ENCODE results near the gene FSCN2. TPM values are rescaled to one million over a fixed set of nuclear protein-coding genes. Genes with fewer than 3 reads are reported as not detected.

FSCN2 gene
- total and polyA plus RNA-seq, 2 donors from 2014 or later, result 0.26 to 3.8 TPM

DNA sequence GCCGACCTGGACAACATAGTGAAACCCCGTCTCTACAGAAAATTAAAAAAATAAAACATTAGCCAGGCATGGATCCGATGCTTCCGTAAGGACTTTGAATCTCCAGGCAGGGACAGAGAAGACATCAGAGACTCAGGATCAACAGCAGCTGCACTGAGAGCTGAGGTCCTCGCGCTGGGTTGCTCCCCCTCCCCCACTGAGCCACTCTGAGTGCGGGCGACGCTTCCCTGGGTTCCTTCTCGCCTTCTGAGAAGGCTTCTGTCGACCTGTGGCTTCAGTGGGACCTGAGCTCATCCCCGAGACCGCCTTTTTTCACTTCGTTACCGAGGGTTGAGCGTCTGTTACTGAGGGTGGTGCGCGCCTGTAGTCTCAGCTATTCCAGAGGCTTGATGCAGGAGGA is 36.0 kb upstream of the FSCN2 start:
- no peak overlapping the region for H3K4me3 ChIP-seq (ENCODE audit: low read length in 3 of 3)
- DNase-seq, result no peak
- intact Hi-C loops (cut with DNase I), result no loop called here
- FAIRE-seq, result no peak
- H3K4me1 ChIP-seq (ENCODE audit: control insufficient read depth in 2 of 3, insufficient read depth in 2 of 3, low read depth in 1 of 3, low read length in 3 of 3), result peaks cover 0 to 2% (median 0%) of the 10 kb centered on the region in 3 donors
- TF ChIP-seq, protein P1, sequence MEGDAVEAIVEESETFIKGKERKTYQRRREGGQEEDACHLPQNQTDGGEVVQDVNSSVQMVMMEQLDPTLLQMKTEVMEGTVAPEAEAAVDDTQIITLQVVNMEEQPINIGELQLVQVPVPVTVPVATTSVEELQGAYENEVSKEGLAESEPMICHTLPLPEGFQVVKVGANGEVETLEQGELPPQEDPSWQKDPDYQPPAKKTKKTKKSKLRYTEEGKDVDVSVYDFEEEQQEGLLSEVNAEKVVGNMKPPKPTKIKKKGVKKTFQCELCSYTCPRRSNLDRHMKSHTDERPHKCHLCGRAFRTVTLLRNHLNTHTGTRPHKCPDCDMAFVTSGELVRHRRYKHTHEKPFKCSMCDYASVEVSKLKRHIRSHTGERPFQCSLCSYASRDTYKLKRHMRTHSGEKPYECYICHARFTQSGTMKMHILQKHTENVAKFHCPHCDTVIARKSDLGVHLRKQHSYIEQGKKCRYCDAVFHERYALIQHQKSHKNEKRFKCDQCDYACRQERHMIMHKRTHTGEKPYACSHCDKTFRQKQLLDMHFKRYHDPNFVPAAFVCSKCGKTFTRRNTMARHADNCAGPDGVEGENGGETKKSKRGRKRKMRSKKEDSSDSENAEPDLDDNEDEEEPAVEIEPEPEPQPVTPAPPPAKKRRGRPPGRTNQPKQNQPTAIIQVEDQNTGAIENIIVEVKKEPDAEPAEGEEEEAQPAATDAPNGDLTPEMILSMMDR (IDR thresholded peaks at IDR 0.05; ENCODE audit: borderline replicate concordance, extremely low read depth, insufficient read depth), result no peak
- H3K27me3 ChIP-seq (ENCODE audit: control insufficient read depth, insufficient read depth, low read length), result no peaks in the 10 kb centered on the region
- no peaks in the 10 kb centered on the region for H3K36me3 ChIP-seq (ENCODE audit: control insufficient read depth in 2 of 3, insufficient read depth in 3 of 3, low read length in 3 of 3)
- no peak overlapping the region for H3K27ac ChIP-seq (ENCODE audit: low read depth in 2 of 2, low read length in 2 of 2)
- no peak overlapping the region for H3K9ac ChIP-seq (ENCODE audit: low read length in 3 of 3)
- no peaks in the 10 kb centered on the region for H3K9me3 ChIP-seq (ENCODE audit: control insufficient read depth in 2 of 3, insufficient read depth in 1 of 3, low read length in 3 of 3)

DNA sequence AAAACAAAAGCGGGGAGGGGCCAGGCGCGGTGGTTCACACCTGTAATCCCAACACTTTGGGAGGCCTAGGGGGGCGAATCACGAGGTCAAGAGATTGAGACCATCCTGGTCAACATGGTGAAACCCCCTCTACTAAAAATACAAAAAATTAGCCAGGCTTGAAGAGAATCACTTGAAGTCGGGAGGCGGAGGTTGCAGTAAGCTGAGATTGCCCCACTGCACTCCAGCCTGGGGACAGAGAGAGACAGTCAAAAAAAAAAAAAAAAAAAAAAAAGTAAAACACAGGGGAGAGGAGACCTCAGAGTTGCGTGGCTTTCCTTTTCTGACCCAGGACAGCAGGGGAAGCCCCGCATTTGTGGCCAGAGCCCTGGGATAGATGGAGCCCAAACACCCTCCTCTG is 35.5 kb upstream of the FSCN2 start:
- no peak overlapping the region for H3K27ac ChIP-seq (ENCODE audit: low read depth in 2 of 2, low read length in 2 of 2)
- no peak overlapping the region for H3K9ac ChIP-seq (ENCODE audit: low read length in 3 of 3)
- intact Hi-C loops (cut with DNase I), result no loop called here
- TF ChIP-seq, protein P1 (IDR thresholded peaks at IDR 0.05; ENCODE audit: borderline replicate concordance, extremely low read depth, insufficient read depth), result no peak
- peaks cover 0 to 2% (median 0%) of the 10 kb centered on the region in 3 donors for H3K4me1 ChIP-seq (ENCODE audit: control insufficient read depth in 2 of 3, insufficient read depth in 2 of 3, low read depth in 1 of 3, low read length in 3 of 3)
- H3K9me3 ChIP-seq (ENCODE audit: control insufficient read depth in 2 of 3, insufficient read depth in 1 of 3, low read length in 3 of 3), result no peaks in the 10 kb centered on the region
- H3K4me3 ChIP-seq (ENCODE audit: low read length in 3 of 3), result no peak overlapping the region
- FAIRE-seq, result no peak
- H3K36me3 ChIP-seq (ENCODE audit: control insufficient read depth in 2 of 3, insufficient read depth in 3 of 3, low read length in 3 of 3), result no peaks in the 10 kb centered on the region
- no peak for DNase-seq
- no peaks in the 10 kb centered on the region for H3K27me3 ChIP-seq (ENCODE audit: control insufficient read depth, insufficient read depth, low read length)

DNA sequence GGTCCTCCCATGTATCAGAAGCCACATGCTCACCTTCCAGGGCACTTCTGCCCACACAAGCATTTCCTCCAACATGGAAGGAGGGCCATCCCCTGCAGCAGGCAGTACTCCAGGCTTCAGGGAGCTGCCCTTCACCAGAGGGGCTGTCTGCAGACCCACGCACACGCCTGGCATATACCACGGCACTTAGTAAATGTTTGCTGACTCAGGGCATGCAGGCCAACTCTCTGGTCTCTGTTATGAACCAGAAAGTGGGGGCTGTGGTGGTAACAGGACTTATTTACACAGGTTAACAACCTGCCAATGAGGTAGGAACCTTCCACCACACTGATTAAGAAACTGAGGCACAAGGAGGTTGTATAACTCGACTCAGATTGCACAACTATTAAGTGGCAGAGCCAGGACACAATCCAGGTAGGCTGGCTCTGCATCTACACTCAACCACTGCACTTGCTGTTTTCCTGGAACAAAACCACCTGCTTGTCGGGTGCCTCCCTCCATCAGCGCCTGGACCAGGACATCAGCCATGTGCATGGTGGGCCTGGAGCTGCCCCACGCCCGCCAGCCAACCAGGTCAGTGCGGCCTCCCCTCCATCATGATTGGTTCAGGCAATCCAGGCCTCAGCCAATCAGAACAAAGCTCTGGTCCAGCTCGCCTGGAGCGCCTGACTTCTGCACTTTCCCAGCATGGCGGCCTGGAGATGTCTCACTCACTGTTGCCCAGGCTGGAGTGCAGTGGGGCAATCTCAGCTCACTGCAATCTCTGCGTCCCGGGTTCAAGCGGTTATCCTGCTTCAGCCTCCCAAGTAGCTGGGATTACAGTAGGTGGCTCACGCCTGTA is 34.8 kb upstream of the FSCN2 start:
- intact Hi-C loops (cut with DNase I), result no loop called here
- TF ChIP-seq, protein P1 (IDR thresholded peaks at IDR 0.05; ENCODE audit: borderline replicate concordance, extremely low read depth, insufficient read depth), result no peak

More for the DNA sequence above, 34.8 kb upstream of the FSCN2 start:
- Histone ChIP-seq H3K4me3 (ENCODE audit: low read length in 3 of 3) (no peak overlapping the region), H3K4me1 (ENCODE audit: control insufficient read depth in 2 of 3, insufficient read depth in 2 of 3, low read depth in 1 of 3, low read length in 3 of 3) (peaks cover 0 to 2% (median 0%) of the 10 kb centered on the region in 3 donors), H3K27ac (ENCODE audit: low read depth in 2 of 2, low read length in 2 of 2) (no peak overlapping the region), H3K9ac (ENCODE audit: low read length in 3 of 3) (no peak overlapping the region), H3K27me3 (ENCODE audit: control insufficient read depth, insufficient read depth, low read length) (no peaks in the 10 kb centered on the region), H3K9me3 (ENCODE audit: control insufficient read depth in 2 of 3, insufficient read depth in 1 of 3, low read length in 3 of 3) (no peaks in the 10 kb centered on the region), H3K36me3 (ENCODE audit: control insufficient read depth in 2 of 3, insufficient read depth in 3 of 3, low read length in 3 of 3) (no peaks in the 10 kb centered on the region)
- DNase-seq, result no peak
- no peak for FAIRE-seq

Data from kidney (tissue), 14 donors.